ENCODE measurements around the gene CREB3L1. TPM values are rescaled to one million over a fixed set of nuclear protein-coding genes. Genes with fewer than 3 reads are reported as not detected.

The CREB3L1 gene
- total RNA-seq, 1 donor from 2014 or later: 11.4 TPM

- no peak for DNase-seq (ENCODE audit: low spot score in 2 of 2)
Observed at GRCh38 chr11:46369458-46370152, 92.1 kb downstream of the CREB3L1 start.

GRCh38 chr11:46370253-46370652, 92.8 kb downstream of the CREB3L1 start:
- TF ChIP-seq CTCF (IDR thresholded peaks at IDR 0.05): no peak
- Histone ChIP-seq H3K4me3 (no peak overlapping the region), H3K27ac (no peak overlapping the region), H3K27me3 (no peaks in the 10 kb centered on the region), H3K9me3 (no peaks in the 10 kb centered on the region), H3K4me1 (peaks cover 5 to 6% of the 10 kb centered on the region in 2 donors), H3K36me3 (peaks cover 35 to 43% of the 10 kb centered on the region in 2 donors)
- no peak for DNase-seq (ENCODE audit: low spot score in 2 of 2)
- intact Hi-C loops (cut with DNase I): no loop called here

More at GRCh38 chr11:46369458-46370152, 92.1 kb downstream of the CREB3L1 start:
- Histone ChIP-seq H3K27me3 (no peaks in the 10 kb centered on the region), H3K9me3 (no peaks in the 10 kb centered on the region), H3K27ac (no peak overlapping the region), H3K4me3 (no peak overlapping the region), H3K4me1 (peaks cover 5 to 6% of the 10 kb centered on the region in 2 donors), H3K36me3 (peaks cover 28 to 37% of the 10 kb centered on the region in 2 donors)
- intact Hi-C loops (cut with DNase I): no loop called here
- TF ChIP-seq CTCF (IDR thresholded peaks at IDR 0.05): peak; percentile 32 to 73 (median 56)

Other genes starting within 250 kb of the CREB3L1 start
- 69.7 TPM for gene PHF21A, start 156.2 kb upstream of the CREB3L1 start, total RNA-seq
- 123 TPM for gene DGKZ, start 69.8 kb downstream of the CREB3L1 start, total RNA-seq
- gene MDK, start 104.0 kb downstream of the CREB3L1 start, total RNA-seq: 93.3 TPM
- gene CHRM4, start 114.1 kb downstream of the CREB3L1 start, total RNA-seq: not detected